H1 (cell line): ENCODE results near the gene RXFP4. TPM values are rescaled to one million over a fixed set of nuclear protein-coding genes. Genes with fewer than 3 reads are reported as not detected.

ENCODE experiments used
- CTCF ChIA-PET: fragments of 300-600 bp; sonication (Branson Sonifier 250); formaldehyde crosslinking; loops from one replicate; lab custom pipeline; 2021; ENCODE audit not compliant: partially characterized antibody; lab: Charles Lee
- POLR2A ChIA-PET: fragments of 300-600 bp; sonication (Branson Sonifier 250); formaldehyde crosslinking; loops from one replicate; lab custom pipeline; 2021; ENCODE audit warnings: inconsistent platforms; ENCODE audit not compliant: partially characterized antibody; lab: Charles Lee
- DNase-seq, 2 experiments: peaks; one replicate each; pipeline versions ENCODE4 v3.0.0 to v3.0.0-alpha.2; 2010 to 2022; ENCODE audit warnings: low spot score in 2 of 2, low read depth in 1 of 2, mixed read lengths in 1 of 2
- FAIRE-seq: peaks from 2 replicates; lab custom pipeline; 2011; peaks lifted over from hg19 to GRCh38; lab: Jason Lieb, UNC
- H2AFZ ChIP-seq: 2 replicates; pipeline ENCODE4 v1.8.1; 2012; ENCODE audit warnings: low read length, inconsistent platforms
- H2AK5ac ChIP-seq: 2 replicates; pipeline ENCODE4 v1.6.1; 2013; ENCODE audit warnings: low read depth, low read length
- H2BK120ac ChIP-seq: replicated peaks from 2 replicates; pipeline ENCODE3; 2013; ENCODE audit warnings: low read depth, low read length, inconsistent platforms
- H2BK12ac ChIP-seq: 2 replicates; pipeline ENCODE4 v1.6.1; 2013; ENCODE audit warnings: low read depth, low read length
- H2BK15ac ChIP-seq: 2 replicates; pipeline ENCODE4 v1.6.1; 2013; ENCODE audit warnings: low read length
- H2BK20ac ChIP-seq: 2 replicates; pipeline ENCODE4 v1.6.1; 2013; ENCODE audit warnings: low read length
- H2BK5ac ChIP-seq: 2 replicates; pipeline ENCODE4 v1.6.1; 2013; ENCODE audit warnings: low read depth, low read length
- H3K14ac ChIP-seq: 2 replicates; pipeline ENCODE4 v1.6.1; 2013; ENCODE audit warnings: inconsistent platforms; ENCODE audit not compliant: insufficient read length
- H3K18ac ChIP-seq: 2 replicates; pipeline ENCODE4 v1.6.1; 2013; ENCODE audit warnings: low read length; ENCODE audit errors: extremely low read depth
- H3K23ac ChIP-seq: 2 replicates; pipeline ENCODE4 v1.6.1; 2013; ENCODE audit warnings: inconsistent platforms; ENCODE audit not compliant: insufficient read length
- H3K23me2 ChIP-seq: 2 replicates; pipeline ENCODE4 v1.6.1; 2013; ENCODE audit warnings: low read depth, low read length
- H3K27ac ChIP-seq: 2 replicates; pipeline ENCODE4 v1.6.1; 2011; ENCODE audit warnings: low read depth, low read length, inconsistent platforms
- H3K27me3 ChIP-seq, 4 experiments: replicated peaks in 1 of 4; 1 replicate in 1 of 4; 2 replicates in 3 of 4; pipeline versions ENCODE4 v1.6.1 to v1.8.1; 2011 to 2013; ENCODE audit warnings: low read length in 3 of 4, mild to moderate bottlenecking in 3 of 4, inconsistent platforms in 2 of 4, mixed read lengths in 2 of 4, moderate library complexity in 1 of 4; ENCODE audit not compliant: control insufficient read depth in 3 of 4, insufficient read depth in 3 of 4; ENCODE audit errors: extremely low read depth in 1 of 4
- H3K36me3 ChIP-seq, 4 experiments: 2 replicates each; pipeline versions ENCODE4 v1.6.1 to v1.8.1; 2011 to 2013; ENCODE audit warnings: mild to moderate bottlenecking in 4 of 4, low read length in 3 of 4, moderate library complexity in 2 of 4, control low read depth in 1 of 4, inconsistent platforms in 1 of 4; ENCODE audit not compliant: insufficient read depth in 4 of 4, control insufficient read depth in 2 of 4
- H3K4ac ChIP-seq: replicated peaks from 2 replicates; pipeline ENCODE3; 2013; ENCODE audit warnings: low read length, low read depth, mixed read lengths, inconsistent platforms; ENCODE audit not compliant: insufficient read length
- H3K4me1 ChIP-seq, 4 experiments: replicated peaks in 1 of 4; 1 replicate in 1 of 4; 2 replicates in 3 of 4; pipeline versions ENCODE4 v1.6.1 to v1.8.1; 2011 to 2013; ENCODE audit warnings: low read length in 3 of 4, inconsistent platforms in 2 of 4, mixed read lengths in 1 of 4; ENCODE audit not compliant: insufficient read depth in 4 of 4, control insufficient read depth in 3 of 4
- H3K4me2 ChIP-seq, 2 experiments: 2 replicates each; pipeline versions ENCODE4 v1.6.1 to v1.8.1; 2011 to 2013; ENCODE audit warnings: low read depth in 2 of 2, low read length in 2 of 2, control low read depth in 1 of 2, inconsistent platforms in 1 of 2, mild to moderate bottlenecking in 1 of 2; ENCODE audit not compliant: insufficient read depth in 1 of 2
- H3K4me3 ChIP-seq, 4 experiments: fragments of 200-600, 300-600 bp in 1 of 4; sonication (generic), shearing (Covaris generic), sonication (Bioruptor Twin) in 1 of 4; 2 replicates each; pipeline versions ENCODE4 v1.5.1 to v1.8.1; 2011 to 2016; ENCODE audit warnings: low read length in 4 of 4, low read depth in 3 of 4, control low read depth in 2 of 4, inconsistent platforms in 2 of 4, mild to moderate bottlenecking in 2 of 4, mixed read lengths in 1 of 4, moderate library complexity in 1 of 4; ENCODE audit not compliant: insufficient read depth in 2 of 4; ENCODE audit errors: extremely low read depth in 1 of 4
- H3K56ac ChIP-seq: replicated peaks from 2 replicates; pipeline ENCODE3; 2013; ENCODE audit warnings: low read depth, mild to moderate bottlenecking, mixed read lengths, low read length, inconsistent platforms; ENCODE audit not compliant: insufficient read length
- H3K79me1 ChIP-seq: 2 replicates; pipeline ENCODE4 v1.6.1; 2013; ENCODE audit warnings: low read depth, low read length, control low read depth
- H3K79me2 ChIP-seq, 2 experiments: 2 replicates each; pipeline versions ENCODE4 v1.6.1 to v1.8.1; 2012 to 2013; ENCODE audit warnings: low read length in 2 of 2, mild to moderate bottlenecking in 2 of 2, inconsistent platforms in 1 of 2; ENCODE audit not compliant: insufficient read depth in 2 of 2, control insufficient read depth in 1 of 2
- H3K9ac ChIP-seq, 4 experiments: replicated peaks in 1 of 4; 1 replicate in 1 of 4; 2 replicates in 3 of 4; pipeline versions ENCODE4 v1.6.1 to v1.8.1; 2011 to 2013; ENCODE audit warnings: low read depth in 3 of 4, low read length in 3 of 4, control low read depth in 2 of 4, mild to moderate bottlenecking in 2 of 4, moderate library complexity in 2 of 4, inconsistent platforms in 1 of 4; ENCODE audit errors: extremely low read depth in 1 of 4
- H3K9me3 ChIP-seq, 2 experiments: 2 replicates each; pipeline versions ENCODE4 v1.6.1 to v1.8.1; 2012 to 2013; ENCODE audit warnings: mild to moderate bottlenecking in 2 of 2, moderate library complexity in 2 of 2, control low read depth in 1 of 2, inconsistent platforms in 1 of 2, low read depth in 1 of 2, low read length in 1 of 2, mixed read lengths in 1 of 2; ENCODE audit not compliant: insufficient read depth in 2 of 2
- H4K20me1 ChIP-seq, 2 experiments: replicated peaks in 1 of 2; 2 replicates each; pipeline versions ENCODE3 to v1.8.1; 2011 to 2013; ENCODE audit warnings: inconsistent platforms in 2 of 2, low read length in 2 of 2, mild to moderate bottlenecking in 1 of 2; ENCODE audit not compliant: insufficient read depth in 2 of 2, control insufficient read depth in 1 of 2
- H4K5ac ChIP-seq: 2 replicates; pipeline ENCODE4 v1.6.1; 2013; ENCODE audit warnings: low read length, low read depth, mixed read lengths, inconsistent platforms; ENCODE audit not compliant: insufficient read length
- H4K8ac ChIP-seq: 2 replicates; pipeline ENCODE4 v1.8.0; 2013; ENCODE audit warnings: mild to moderate bottlenecking, moderate library complexity, low read length, inconsistent platforms; ENCODE audit not compliant: insufficient read depth; ENCODE audit errors: extremely low read depth
- H4K91ac ChIP-seq: replicated peaks from 2 replicates; pipeline ENCODE3; 2013; ENCODE audit warnings: low read length, mixed read lengths, inconsistent platforms; ENCODE audit not compliant: insufficient read length
- CBX5 ChIP-seq: fragments of 300-800, 300-1000 bp; sonication (generic); IDR thresholded peaks from 2 replicates; pipeline ENCODE4 v1.7.1; 2016; ENCODE audit warnings: antibody characterized with exemption, low read length, low read depth
- CEBPB ChIP-seq: IDR thresholded peaks from 2 replicates; pipeline ENCODE4 v1.6.1; 2012; ENCODE audit warnings: low read depth, low read length
- CREB1 ChIP-seq: IDR thresholded peaks from 2 replicates; pipeline ENCODE4 v1.6.1; 2012; ENCODE audit warnings: inconsistent platforms
- KDM1A ChIP-seq: fragments of 200-600, 300-600 bp; sonication (generic); IDR thresholded peaks from 2 replicates; pipeline ENCODE4 v1.7.1; 2016; ENCODE audit warnings: mild to moderate bottlenecking, low read length, borderline replicate concordance
- WGBS, 2 experiments: shearing (Covaris generic) in 1 of 2; methylation state at CpG; one replicate each; pipeline versions ENCODE4 v1.1.6 to v1.1.7; 2013 to 2015; ENCODE audit warnings: low lambda C conversion rate in 2 of 2, mixed read lengths in 2 of 2, inconsistent platforms in 1 of 2, low coverage in 1 of 2, missing lambda C conversion rate in 1 of 2; ENCODE audit not compliant: insufficient replicate concordance in 2 of 2, insufficient coverage in 1 of 2, insufficient read length in 1 of 2; ENCODE audit errors: extremely low coverage in 1 of 2, missing lambda C conversion rate in 1 of 2; 5-methylcytosine and 5-hydroxymethylcytosine counted together
- polyA plus RNA-seq, 7 experiments: library from polyadenylated mRNA; depleted of rRNA in 3 of 7; stranded (reverse) in 5 of 7; unstranded in 2 of 7; fragments of >200 nt in 5 of 7; fragments of 200-250 nt in 2 of 7; gene quantifications; 1 replicate in 5 of 7; 2 replicates in 1 of 7; 4 replicates in 1 of 7; pipeline versions ENCODE4 v1.2.1 to v1.2.3, GENCODE V29; 2011 to 2013; ENCODE audit warnings: missing spikeins in 2 of 7, mixed read lengths in 2 of 7
- total RNA-seq: library from RNA; stranded (reverse); fragmentation: NEBNext Ultra II Directional; extraction: Animal tissue kit (Norgen Biotek cat#: 25700); gene quantifications from 2 replicates; pipeline ENCODE4 v1.2.1, GENCODE V29; 2021

Gene RXFP4
- total and polyA plus RNA-seq, 2 of the 8 experiments (the other 6 are each of a cell fraction or from before 2014, with no cell fraction given): not detected

- Histone ChIP-seq H2BK12ac (no peak overlapping the region), H2BK15ac (no peak overlapping the region), H4K20me1 (no peaks in the 10 kb centered on the region), H3K23ac (no peak overlapping the region), H2BK20ac (no peak overlapping the region), H3K27me3 (no peaks in the 10 kb centered on the region), H4K91ac (no peak overlapping the region), H4K5ac (no peak overlapping the region), H3K79me1 (no peaks in the 10 kb centered on the region), H3K79me2 (no peaks in the 10 kb centered on the region), H3K14ac (no peak overlapping the region), H3K4me3 (no peak overlapping the region), H3K56ac (no peak overlapping the region), H4K8ac (no peak overlapping the region), H3K4me1 (no peaks in the 10 kb centered on the region), H2AK5ac (no peak overlapping the region), H2BK5ac (no peak overlapping the region), H3K18ac (no peak overlapping the region), H2BK120ac (no peak overlapping the region), H3K9ac (no peak overlapping the region), H3K9me3 (no peaks in the 10 kb centered on the region), H3K4me2 (no peak overlapping the region), H3K23me2 (no peaks in the 10 kb centered on the region), H3K36me3 (peaks cover 13 to 41% (median 26%) of the 10 kb centered on the region in 4 experiments), H3K4ac (no peak overlapping the region), H3K27ac (no peak overlapping the region), H2AFZ (no peak overlapping the region)
- no peak for TF ChIP-seq CREB1
- TF ChIP-seq KDM1A: no peak
- no peak for TF ChIP-seq CBX5
- no peak for TF ChIP-seq CEBPB
- POLR2A ChIA-PET: interaction anchor here (0.5 to 2.4 kb wide), 2 partner anchors 35 to 42 kb away, joined by 5 to 8 read pairs; partner anchors contain the start of gene KHDC4
- FAIRE-seq: no peak
- no peak for DNase-seq
- CTCF ChIA-PET: interaction anchor here (0.5 to 1.1 kb wide), 3 partner anchors 15 to 26 kb away, joined by 3 to 4 read pairs (median 3); no protein-coding TSS in a partner anchor
- 96% methylated on average over 1 of the region's 1 CpG; no CpG with 5 or more reads in 1 of the 2 experiments for WGBS, 2 experiments
Observed at GRCh38 chr1:155897746-155898145, 43.7 kb upstream of the RXFP4 start.
